ENCODE results near the gene FOXD1. TPM values are rescaled to one million over a fixed set of nuclear protein-coding genes. Genes with fewer than 3 reads are reported as not detected.

Gene FOXD1
- total RNA-seq, 1 donor from 2014 or later, result 2.8 TPM

GRCh38 chr5:73431204-73431851, 17.2 kb downstream of the FOXD1 start:
- DNase-seq, result no peak
- no peak for TF ChIP-seq CTCF (IDR thresholded peaks at IDR 0.05; ENCODE audit: partially characterized antibody, unreplicated experiment)
- Mint-ChIP-seq H3K4me3 (ENCODE audit: unreplicated experiment) (no peak overlapping the region), H3K27me3 (ENCODE audit: unreplicated experiment) (peaks cover 14% of the 10 kb centered on the region), H3K27ac (ENCODE audit: unreplicated experiment) (no peak overlapping the region), H3K4me1 (ENCODE audit: low read depth, unreplicated experiment) (peaks cover 7% of the 10 kb centered on the region), H3K36me3 (ENCODE audit: unreplicated experiment) (no peaks in the 10 kb centered on the region), H3K9me3 (ENCODE audit: unreplicated experiment) (peaks cover 13% of the 10 kb centered on the region)

- DNase-seq, result no peak
- H3K27me3 Mint-ChIP-seq (ENCODE audit: unreplicated experiment), result peaks cover 4% of the 10 kb centered on the region
- H3K9me3 Mint-ChIP-seq (ENCODE audit: unreplicated experiment), result no peaks in the 10 kb centered on the region
- H3K4me1 Mint-ChIP-seq (ENCODE audit: low read depth, unreplicated experiment), result no peaks in the 10 kb centered on the region
- H3K4me3 Mint-ChIP-seq (ENCODE audit: unreplicated experiment), result no peak overlapping the region
- peaks cover 3% of the 10 kb centered on the region for H3K36me3 Mint-ChIP-seq (ENCODE audit: unreplicated experiment)
- TF ChIP-seq CTCF (IDR thresholded peaks at IDR 0.05; ENCODE audit: partially characterized antibody, unreplicated experiment), result no peak
- H3K27ac Mint-ChIP-seq (ENCODE audit: unreplicated experiment), result no peak overlapping the region
Measured at GRCh38 chr5:73426034-73426433, 22.5 kb downstream of the FOXD1 start.

GRCh38 chr5:73424556-73424977, 24.0 kb downstream of the FOXD1 start:
- Mint-ChIP-seq H3K36me3 (ENCODE audit: unreplicated experiment) (peaks cover 3% of the 10 kb centered on the region), H3K9me3 (ENCODE audit: unreplicated experiment) (no peaks in the 10 kb centered on the region), H3K4me3 (ENCODE audit: unreplicated experiment) (no peak overlapping the region), H3K27ac (ENCODE audit: unreplicated experiment) (no peak overlapping the region), H3K4me1 (ENCODE audit: low read depth, unreplicated experiment) (peaks cover 2% of the 10 kb centered on the region), H3K27me3 (ENCODE audit: unreplicated experiment) (peaks cover 12% of the 10 kb centered on the region)
- TF ChIP-seq CTCF (IDR thresholded peaks at IDR 0.05; ENCODE audit: partially characterized antibody, unreplicated experiment), result no peak
- no peak for DNase-seq

GRCh38 chr5:73422164-73422563, 26.4 kb downstream of the FOXD1 start:
- Mint-ChIP-seq H3K4me1 (ENCODE audit: low read depth, unreplicated experiment) (peaks cover 6% of the 10 kb centered on the region), H3K27ac (ENCODE audit: unreplicated experiment) (no peak overlapping the region), H3K27me3 (ENCODE audit: unreplicated experiment) (peaks cover 12% of the 10 kb centered on the region), H3K4me3 (ENCODE audit: unreplicated experiment) (no peak overlapping the region), H3K9me3 (ENCODE audit: unreplicated experiment) (peaks cover 5% of the 10 kb centered on the region), H3K36me3 (ENCODE audit: unreplicated experiment) (peaks cover 3% of the 10 kb centered on the region)
- DNase-seq, result no peak
- no peak for TF ChIP-seq CTCF (IDR thresholded peaks at IDR 0.05; ENCODE audit: partially characterized antibody, unreplicated experiment)

- H3K9me3 Mint-ChIP-seq (ENCODE audit: unreplicated experiment), result peaks cover 5% of the 10 kb centered on the region
- H3K36me3 Mint-ChIP-seq (ENCODE audit: unreplicated experiment), result peaks cover 3% of the 10 kb centered on the region
- H3K27me3 Mint-ChIP-seq (ENCODE audit: unreplicated experiment), result peaks cover 12% of the 10 kb centered on the region
- no peak for TF ChIP-seq CTCF (IDR thresholded peaks at IDR 0.05; ENCODE audit: partially characterized antibody, unreplicated experiment)
- no peak overlapping the region for H3K27ac Mint-ChIP-seq (ENCODE audit: unreplicated experiment)
- DNase-seq, result no peak
- H3K4me1 Mint-ChIP-seq (ENCODE audit: low read depth, unreplicated experiment), result peaks cover 6% of the 10 kb centered on the region
- H3K4me3 Mint-ChIP-seq (ENCODE audit: unreplicated experiment), result peak overlapping the region; percentile 86
Measured at GRCh38 chr5:73420666-73421065, 27.9 kb downstream of the FOXD1 start.

All from glutamatergic neuron (in vitro differentiated cells).